Measurements from ENCODE around the gene PRKN. TPM values are rescaled to one million over a fixed set of nuclear protein-coding genes. Genes with fewer than 3 reads are reported as not detected.

The PRKN gene
- total and polyA plus RNA-seq, 2 donors (not counting 3 experiments of a cell fraction or from before 2014, with no cell fraction given), result 0.06 TPM; not detected in 1

GRCh38 chr6:161644521-161644920 lies 1083.0 kb downstream of the PRKN start:
- ChIA-PET CTCF (no interaction called here), POLR2A (no interaction called here)
- no peaks in the 10 kb centered on the region for H3K79me2 ChIP-seq (ENCODE audit: control insufficient read depth, insufficient read depth, low read length)
- no peak overlapping the region for H3K9ac ChIP-seq (replicated peaks; ENCODE audit: extremely low read depth, insufficient read depth, low read length)
- FAIRE-seq (no peak), DNase-seq (ENCODE audit: low read depth, low spot score) (no peak)
- no peaks in the 10 kb centered on the region for H3K27me3 ChIP-seq (ENCODE audit: control insufficient read depth in 2 of 2, insufficient read depth in 2 of 2, low read length in 2 of 2)
- no peaks in the 10 kb centered on the region for H4K20me1 ChIP-seq (replicated peaks; ENCODE audit: control insufficient read depth, extremely low read depth, insufficient read depth, low read length)
- dilution Hi-C loops (cut with MboI; ENCODE audit: extremely low pct_ligation_motif_present, low sequenced_read_pairs), result no loop called here
- H3K4me3 ChIP-seq (replicated peaks in 1 of 3; ENCODE audit: insufficient read depth in 1 of 3, low read depth in 1 of 3, low read length in 3 of 3), result no peak overlapping the region
- no peak overlapping the region for H3K27ac ChIP-seq (ENCODE audit: insufficient read depth, low read depth, low read length)
- no TSS peak for BruUV-seq (replicated peaks)
- no peaks in the 10 kb centered on the region for H3K4me1 ChIP-seq (ENCODE audit: control insufficient read depth, extremely low read depth, insufficient read depth, low read length)
- TF ChIP-seq EZH2 (IDR thresholded peaks at IDR 0.05; ENCODE audit: borderline replicate concordance, low read depth, low read length, severe bottlenecking), result no peak
- no peak for TF ChIP-seq POLR2A (IDR thresholded peaks at IDR 0.05; ENCODE audit: low read depth, low read length)
- no peak for TF ChIP-seq FOS (IDR thresholded peaks at IDR 0.05; ENCODE audit: borderline replicate concordance, insufficient read depth, low read length)
- TF ChIP-seq CTCF (IDR thresholded peaks at IDR 0.05; ENCODE audit: extremely low read depth in 1 of 2, insufficient read depth in 1 of 2, low read depth in 1 of 2, low read length in 2 of 2), result no peak
- intact Hi-C loops (cut with micrococcal nuclease), result no loop called here
- H3K9me3 ChIP-seq (replicated peaks; ENCODE audit: control insufficient read depth, insufficient read depth, low read length), result no peaks in the 10 kb centered on the region
- H3K9me1 ChIP-seq (replicated peaks; ENCODE audit: control insufficient read depth, extremely low read depth, insufficient read depth, low read length), result no peaks in the 10 kb centered on the region
- H3K36me3 ChIP-seq (ENCODE audit: control insufficient read depth in 2 of 2, extremely low read depth in 1 of 2, insufficient read depth in 2 of 2, low read length in 2 of 2), result no peaks in the 10 kb centered on the region
- no peak overlapping the region for H3K4me2 ChIP-seq (ENCODE audit: insufficient read depth, low read length)
- no peak overlapping the region for H2AFZ ChIP-seq (ENCODE audit: low read depth, low read length)

GRCh38 chr6:161641175-161641574 lies 1086.4 kb downstream of the PRKN start:
- Histone ChIP-seq H3K9me1 (replicated peaks; ENCODE audit: control insufficient read depth, extremely low read depth, insufficient read depth, low read length) (no peaks in the 10 kb centered on the region), H3K4me1 (ENCODE audit: control insufficient read depth, extremely low read depth, insufficient read depth, low read length) (no peaks in the 10 kb centered on the region), H3K9me3 (replicated peaks; ENCODE audit: control insufficient read depth, insufficient read depth, low read length) (no peaks in the 10 kb centered on the region), H3K9ac (replicated peaks; ENCODE audit: extremely low read depth, insufficient read depth, low read length) (no peak overlapping the region), H3K27me3 (ENCODE audit: control insufficient read depth in 2 of 2, insufficient read depth in 2 of 2, low read length in 2 of 2) (no peaks in the 10 kb centered on the region), H4K20me1 (replicated peaks; ENCODE audit: control insufficient read depth, extremely low read depth, insufficient read depth, low read length) (no peaks in the 10 kb centered on the region), H2AFZ (ENCODE audit: low read depth, low read length) (no peak overlapping the region), H3K79me2 (ENCODE audit: control insufficient read depth, insufficient read depth, low read length) (no peaks in the 10 kb centered on the region), H3K4me2 (ENCODE audit: insufficient read depth, low read length) (no peak overlapping the region), H3K36me3 (ENCODE audit: control insufficient read depth in 2 of 2, extremely low read depth in 1 of 2, insufficient read depth in 2 of 2, low read length in 2 of 2) (no peaks in the 10 kb centered on the region), H3K4me3 (replicated peaks in 1 of 3; ENCODE audit: insufficient read depth in 1 of 3, low read depth in 1 of 3, low read length in 3 of 3) (no peak overlapping the region), H3K27ac (ENCODE audit: insufficient read depth, low read depth, low read length) (no peak overlapping the region)
- ChIA-PET POLR2A (no interaction called here), CTCF (no interaction called here)
- TF ChIP-seq MYC (IDR thresholded peaks at IDR 0.05; ENCODE audit: low read depth, low read length) (no peak), MAX (IDR thresholded peaks at IDR 0.05; ENCODE audit: insufficient read depth, insufficient read length) (no peak), CTCF (IDR thresholded peaks at IDR 0.05; ENCODE audit: extremely low read depth in 1 of 2, insufficient read depth in 1 of 2, low read depth in 1 of 2, low read length in 2 of 2) (no peak), POLR2A (IDR thresholded peaks at IDR 0.05; ENCODE audit: low read depth, low read length) (no peak), JUN (IDR thresholded peaks at IDR 0.05; ENCODE audit: borderline replicate concordance, insufficient read depth, insufficient read length, low read depth) (no peak), FOS (IDR thresholded peaks at IDR 0.05; ENCODE audit: borderline replicate concordance, insufficient read depth, low read length) (no peak), POLR2AphosphoS5 (IDR thresholded peaks at IDR 0.05; ENCODE audit: insufficient read depth, low read depth, low read length) (no peak), EZH2 (IDR thresholded peaks at IDR 0.05; ENCODE audit: borderline replicate concordance, low read depth, low read length, severe bottlenecking) (no peak), GATA2 (IDR thresholded peaks at IDR 0.05; ENCODE audit: insufficient read depth, insufficient read length, low read depth, low read length) (no peak)
- dilution Hi-C loops (cut with MboI; ENCODE audit: extremely low pct_ligation_motif_present, low sequenced_read_pairs) (no loop called here), intact Hi-C loops (cut with micrococcal nuclease) (no loop called here)
- no TSS peak for BruUV-seq (replicated peaks)
- DNase-seq (ENCODE audit: low read depth, low spot score) (no peak), FAIRE-seq (no peak)

Data from endothelial cell of umbilical vein (primary cell).